DOHH2 (cell line): ENCODE results near the gene LAPTM5.

Source experiments
- H3F3A ChIP-seq: fragments of 200-600 bp; sonication (generic), shearing (Covaris generic); 2 replicates; pipeline ENCODE4 v1.6.0; 2016; ENCODE audit warnings: antibody characterized with exemption, mild to moderate bottlenecking; ENCODE audit not compliant: control insufficient read depth, insufficient read depth
- H3K27ac ChIP-seq: fragments of 200-600 bp; sonication (generic); 2 replicates; pipeline ENCODE4 v1.5.1; 2014; ENCODE audit warnings: low read depth, mild to moderate bottlenecking, low read length, moderate library complexity
- H3K27me3 ChIP-seq: fragments of 200-600 bp; sonication (generic); 2 replicates; pipeline ENCODE4 v1.6.1; 2014; ENCODE audit warnings: mild to moderate bottlenecking, low read length, mixed read lengths; ENCODE audit not compliant: control insufficient read depth
- H3K36me3 ChIP-seq: fragments of 200-600 bp; sonication (generic); 2 replicates; pipeline ENCODE4 v1.6.1; 2014; ENCODE audit warnings: mild to moderate bottlenecking, low read length, moderate library complexity, mixed read lengths; ENCODE audit not compliant: control insufficient read depth
- H3K4me1 ChIP-seq: fragments of 200-600 bp; sonication (generic); 2 replicates; pipeline ENCODE4 v1.6.1; 2014; ENCODE audit warnings: mild to moderate bottlenecking, low read length, mixed read lengths; ENCODE audit not compliant: control insufficient read depth
- H3K4me2 ChIP-seq: fragments of 200-600 bp; sonication (generic); 2 replicates; pipeline ENCODE4 v1.6.0; 2014; ENCODE audit warnings: mild to moderate bottlenecking, low read length, moderate library complexity
- H3K4me3 ChIP-seq: fragments of 200-600 bp; sonication (generic); 2 replicates; pipeline ENCODE4 v1.5.1; 2014; ENCODE audit warnings: mild to moderate bottlenecking, low read length, mixed read lengths
- H3K79me2 ChIP-seq: fragments of 200-600 bp; sonication (generic); 2 replicates; pipeline ENCODE4 v1.6.1; 2014; ENCODE audit warnings: mild to moderate bottlenecking, low read length, mixed read lengths; ENCODE audit not compliant: control insufficient read depth
- H3K9me2 ChIP-seq: fragments of 200-600 bp; sonication (generic); replicated peaks from 2 replicates; pipeline ENCODE4 v1.6.1; 2014; ENCODE audit warnings: mild to moderate bottlenecking, low read length, mixed read lengths; ENCODE audit not compliant: control insufficient read depth
- H3K9me3 ChIP-seq: fragments of 200-600 bp; sonication (generic); 2 replicates; pipeline ENCODE4 v1.6.1; 2014; ENCODE audit warnings: antibody characterized with exemption, low read length, mixed read lengths; ENCODE audit not compliant: control insufficient read depth, insufficient read depth
- H4K20me1 ChIP-seq: fragments of 200-600 bp; sonication (generic); 2 replicates; pipeline ENCODE4 v1.6.0; 2014; ENCODE audit warnings: low read depth, mild to moderate bottlenecking, antibody characterized with exemption, low read length, moderate library complexity; ENCODE audit not compliant: control insufficient read depth, insufficient read depth
- CTCF ChIP-seq: fragments of 200-600 bp; sonication (generic); IDR thresholded peaks from one replicate; pipeline ENCODE4 v1.5.1; 2014; ENCODE audit warnings: antibody characterized with exemption, mild to moderate bottlenecking, low read depth, low read length; ENCODE audit not compliant: poor library complexity, severe bottlenecking
- EZH2phosphoT487 ChIP-seq: fragments of 200-600 bp; sonication (generic); IDR thresholded peaks from 2 replicates; pipeline ENCODE4 v1.6.1; 2017; ENCODE audit warnings: borderline replicate concordance, mild to moderate bottlenecking, antibody characterized with exemption, low read length, moderate library complexity, mixed read lengths

LAPTM5 gene

GRCh38 chr1:30693366-30693765 lies 64.2 kb downstream of the LAPTM5 start:
- Histone ChIP-seq H3F3A (no peaks in the 10 kb centered on the region), H3K36me3 (no peaks in the 10 kb centered on the region), H3K27ac (no peak overlapping the region), H3K4me1 (peaks cover 12% of the 10 kb centered on the region), H3K4me2 (no peak overlapping the region), H3K9me3 (no peaks in the 10 kb centered on the region), H3K27me3 (peaks cover 11% of the 10 kb centered on the region), H3K9me2 (no peaks in the 10 kb centered on the region), H4K20me1 (no peaks in the 10 kb centered on the region), H3K4me3 (no peak overlapping the region), H3K79me2 (no peaks in the 10 kb centered on the region)
- TF ChIP-seq EZH2phosphoT487 (no peak), CTCF (no peak)

- Histone ChIP-seq H3K36me3 (no peaks in the 10 kb centered on the region), H3K79me2 (no peaks in the 10 kb centered on the region), H3K9me3 (no peaks in the 10 kb centered on the region), H4K20me1 (no peaks in the 10 kb centered on the region), H3K27me3 (peaks cover 11% of the 10 kb centered on the region), H3K4me2 (no peak overlapping the region), H3F3A (no peaks in the 10 kb centered on the region), H3K27ac (no peak overlapping the region), H3K4me1 (peaks cover 12% of the 10 kb centered on the region), H3K4me3 (no peak overlapping the region), H3K9me2 (no peaks in the 10 kb centered on the region)
- TF ChIP-seq EZH2phosphoT487 = no peak
These were observed 64.6 kb downstream of the LAPTM5 start for GRCh38 chr1:30692948-30693301.

GRCh38 chr1:30692201-30692947 lies 65.2 kb downstream of the LAPTM5 start:
- Histone ChIP-seq H3K27ac (no peak overlapping the region), H4K20me1 (no peaks in the 10 kb centered on the region), H3K4me3 (no peak overlapping the region), H3K4me2 (no peak overlapping the region), H3K9me2 (no peaks in the 10 kb centered on the region), H3K4me1 (peaks cover 12% of the 10 kb centered on the region), H3F3A (no peaks in the 10 kb centered on the region), H3K36me3 (no peaks in the 10 kb centered on the region), H3K9me3 (no peaks in the 10 kb centered on the region), H3K79me2 (no peaks in the 10 kb centered on the region), H3K27me3 (peaks cover 11% of the 10 kb centered on the region)
- TF ChIP-seq CTCF (no peak), EZH2phosphoT487 (no peak)

- Histone ChIP-seq H3K27ac (no peak overlapping the region), H3K4me2 (no peak overlapping the region)
These were observed 66.1 kb downstream of the LAPTM5 start for GRCh38 chr1:30691480-30691879.

More at GRCh38 chr1:30691480-30691879, 66.1 kb downstream of the LAPTM5 start:
- no peaks in the 10 kb centered on the region for H4K20me1 ChIP-seq
- no peaks in the 10 kb centered on the region for H3K79me2 ChIP-seq
- no peaks in the 10 kb centered on the region for H3K9me2 ChIP-seq
- H3F3A ChIP-seq = no peaks in the 10 kb centered on the region
- H3K27me3 ChIP-seq = peaks cover 7% of the 10 kb centered on the region
- no peaks in the 10 kb centered on the region for H3K36me3 ChIP-seq
- H3K4me1 ChIP-seq = peaks cover 12% of the 10 kb centered on the region
- no peak for TF ChIP-seq CTCF
- H3K9me3 ChIP-seq = no peaks in the 10 kb centered on the region
- no peak overlapping the region for H3K4me3 ChIP-seq
